ENCODE measurements around the gene LHX1. TPM values are rescaled to one million over a fixed set of nuclear protein-coding genes. Genes with fewer than 3 reads are reported as not detected.

The LHX1 gene
- total and polyA plus RNA-seq, 5 donors, result not detected

DNA sequence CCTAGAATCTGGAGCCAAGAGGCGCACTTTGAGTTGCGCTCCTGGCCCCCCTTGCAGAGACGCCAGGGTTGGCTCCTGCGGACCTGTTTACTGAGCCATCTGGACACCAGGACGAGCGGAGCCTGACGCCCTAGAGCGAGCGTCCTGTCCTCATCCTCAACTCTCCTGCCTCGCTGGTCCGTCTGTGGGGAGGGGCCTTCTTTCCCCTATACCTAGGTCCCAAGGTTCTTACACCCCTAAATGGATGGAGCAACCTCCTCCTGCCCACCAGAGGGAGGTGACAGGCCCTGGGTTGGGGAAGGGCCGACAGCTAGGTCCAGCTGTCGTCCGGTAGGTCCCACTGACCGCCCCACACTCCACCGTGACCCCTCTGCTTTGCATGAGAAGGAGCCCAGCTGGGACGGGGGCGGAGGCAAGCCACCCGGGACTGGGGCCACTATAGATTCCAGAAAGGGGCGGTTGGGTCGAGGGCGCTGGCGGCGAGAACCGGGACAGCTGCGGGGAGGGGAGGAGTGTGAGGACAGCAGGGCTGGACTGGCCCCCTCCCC, 3.1 kb upstream of the LHX1 start:
- intact Hi-C loops (cut with DNase I), result no loop called here
- H3K4me1 ChIP-seq (ENCODE audit: control insufficient read depth, insufficient read depth, low read length), result peaks cover 23% of the 10 kb centered on the region
- DNase-seq (no peak), ATAC-seq (peak in 1 of 2 donors; percentile 9)
- H3K4me3 ChIP-seq (ENCODE audit: low read length), result peak overlapping the region; percentile 5
- H3K9me3 ChIP-seq (ENCODE audit: control insufficient read depth, low read length), result no peaks in the 10 kb centered on the region
- no peak overlapping the region for H3K27ac ChIP-seq (ENCODE audit: low read length)
- H3K27me3 ChIP-seq (ENCODE audit: control insufficient read depth, insufficient read depth), result no peaks in the 10 kb centered on the region
- 4% methylated on average over 26 of the region's 26 CpGs for WGBS

DNA sequence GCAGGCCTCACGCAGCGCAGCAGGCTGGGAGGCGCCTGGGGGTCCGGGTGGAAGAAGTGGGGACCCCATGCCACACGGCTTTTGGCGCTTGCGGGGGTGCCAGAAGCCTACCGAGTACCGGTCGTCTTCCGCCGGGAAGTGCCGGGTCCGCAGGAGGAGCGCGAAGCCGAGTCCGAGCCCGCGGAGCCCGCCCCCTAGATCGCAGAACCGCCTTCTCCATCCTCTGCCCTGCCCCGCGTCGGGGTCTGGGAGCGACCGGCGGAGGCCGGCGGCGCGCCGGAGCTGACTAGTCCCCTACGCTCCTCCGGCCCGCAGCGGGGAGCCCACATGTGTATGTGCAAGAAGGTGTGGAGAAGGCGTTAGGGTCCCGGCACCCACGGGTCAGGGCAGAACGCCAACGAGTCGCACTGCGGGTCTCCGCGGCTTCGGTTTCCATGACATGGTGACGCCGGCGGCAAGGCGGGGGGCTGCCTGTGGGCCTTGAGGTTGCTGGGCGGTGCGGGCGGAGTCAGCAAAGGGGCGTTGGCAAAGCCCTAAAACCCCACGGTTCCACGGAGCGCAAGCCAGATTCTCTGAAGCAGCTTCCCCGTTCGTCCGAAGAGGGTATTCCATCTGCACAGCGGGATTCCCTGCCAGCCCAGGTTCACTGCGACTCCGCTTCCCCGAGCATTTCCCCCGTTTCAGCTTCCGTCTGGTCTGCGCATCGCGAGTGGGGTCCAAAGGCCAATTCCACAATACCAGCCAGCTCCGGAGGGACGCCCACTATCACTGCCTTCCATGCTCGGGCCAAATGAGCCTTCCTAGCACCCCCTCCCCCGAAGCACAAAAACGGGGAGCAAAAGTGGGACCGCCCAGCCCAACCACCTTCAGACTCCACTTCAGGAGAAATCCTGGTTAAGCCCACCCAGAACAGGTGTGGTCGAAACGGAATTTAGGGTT, 2.3 kb upstream of the LHX1 start:
- peak; percentile 17 to 41 for ATAC-seq
- Histone ChIP-seq H3K4me1 (ENCODE audit: control insufficient read depth, insufficient read depth, low read length) (peaks cover 23% of the 10 kb centered on the region), H3K27ac (ENCODE audit: low read length) (no peak overlapping the region), H3K4me3 (ENCODE audit: low read length) (peak overlapping the region; percentile 5), H3K27me3 (ENCODE audit: control insufficient read depth, insufficient read depth) (no peaks in the 10 kb centered on the region), H3K9me3 (ENCODE audit: control insufficient read depth, low read length) (no peaks in the 10 kb centered on the region)
- peak in 1 of 3 donors; percentile 60 for DNase-seq
- WGBS, result 2% methylated on average over 79 of the region's 79 CpGs
- intact Hi-C loops (cut with DNase I), result no loop called here

- intact Hi-C loops (cut with DNase I), result no loop called here
- Histone ChIP-seq H3K27ac (ENCODE audit: low read length) (no peak overlapping the region), H3K4me3 (ENCODE audit: low read length) (no peak overlapping the region), H3K9me3 (ENCODE audit: control insufficient read depth, low read length) (no peaks in the 10 kb centered on the region), H3K4me1 (ENCODE audit: control insufficient read depth, insufficient read depth, low read length) (peaks cover 23% of the 10 kb centered on the region), H3K27me3 (ENCODE audit: control insufficient read depth, insufficient read depth) (no peaks in the 10 kb centered on the region)
- no peak for ATAC-seq
- DNase-seq, result no peak
- WGBS, result 1% methylated on average over 49 of the region's 49 CpGs
These were observed 1.4 kb upstream of the LHX1 start for GRCh38 chr17:36935671-36936454.

GRCh38 chr17:36936455-36937000, 747 bp upstream of the LHX1 start:
- DNase-seq, result no peak
- H3K27me3 ChIP-seq (ENCODE audit: control insufficient read depth, insufficient read depth), result no peaks in the 10 kb centered on the region
- peaks cover 23% of the 10 kb centered on the region for H3K4me1 ChIP-seq (ENCODE audit: control insufficient read depth, insufficient read depth, low read length)
- no peaks in the 10 kb centered on the region for H3K9me3 ChIP-seq (ENCODE audit: control insufficient read depth, low read length)
- no peak for ATAC-seq
- WGBS, result 2% methylated on average over 58 of the region's 58 CpGs
- peak overlapping the region; percentile 26 for H3K4me3 ChIP-seq (ENCODE audit: low read length)
- intact Hi-C loops (cut with DNase I), result no loop called here
- H3K27ac ChIP-seq (ENCODE audit: low read length), result no peak overlapping the region

DNA sequence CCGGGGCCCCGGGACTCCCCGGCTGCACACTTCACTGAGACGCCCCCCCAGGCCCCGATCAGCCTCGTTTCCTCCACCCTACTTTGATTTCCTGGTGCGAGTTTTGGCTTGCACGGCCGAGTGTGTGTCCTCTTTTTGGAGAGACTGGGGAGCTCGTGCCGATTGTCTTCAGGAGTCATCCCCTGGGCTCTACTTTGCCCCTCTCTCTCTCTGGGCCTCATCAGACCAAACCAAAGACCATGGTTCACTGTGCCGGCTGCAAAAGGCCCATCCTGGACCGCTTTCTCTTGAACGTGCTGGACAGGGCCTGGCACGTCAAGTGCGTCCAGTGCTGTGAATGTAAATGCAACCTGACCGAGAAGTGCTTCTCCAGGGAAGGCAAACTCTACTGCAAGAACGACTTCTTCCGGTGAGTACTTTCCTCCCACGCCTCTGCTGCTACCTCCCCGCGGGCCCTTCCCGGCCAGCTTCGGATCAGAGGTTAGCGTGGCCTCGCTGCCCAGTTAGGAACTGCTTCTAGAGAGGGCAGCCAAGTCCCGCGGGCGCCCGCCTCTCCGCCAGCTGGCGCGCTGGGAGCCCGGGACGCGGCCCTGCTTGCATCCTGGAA, 787 bp downstream of the LHX1 start:
- WGBS, result 2% methylated on average over 36 of the region's 36 CpGs
- H3K4me3 ChIP-seq (ENCODE audit: low read length), result peak overlapping the region; percentile 17

DNA sequence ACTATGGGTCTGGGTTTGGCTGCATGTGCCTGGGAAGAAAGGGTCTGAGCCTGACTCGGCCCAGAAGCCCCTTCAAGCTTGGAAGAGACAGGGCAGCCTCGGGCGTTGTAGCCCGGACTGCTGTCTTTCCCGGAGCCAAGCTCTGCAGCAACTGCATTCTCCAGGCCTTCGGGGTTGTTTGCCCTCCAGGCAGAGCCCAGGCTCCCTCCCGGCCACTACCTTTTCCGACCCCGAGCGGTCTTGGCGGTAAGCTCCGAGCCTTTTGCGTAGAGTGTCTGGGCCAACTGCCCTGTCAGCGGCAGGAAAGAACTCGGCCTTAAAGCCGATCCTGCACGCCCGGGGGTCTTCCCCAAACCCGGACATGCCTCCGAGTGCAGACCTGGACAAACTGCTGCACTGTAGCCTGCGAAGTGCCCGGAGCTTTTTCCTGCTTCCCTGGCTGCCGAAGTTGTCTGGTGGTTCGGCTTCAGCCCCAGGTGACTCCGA, 1.3 kb downstream of the LHX1 start:
- H3K9me3 ChIP-seq (ENCODE audit: control insufficient read depth, low read length), result no peaks in the 10 kb centered on the region
- no peak for DNase-seq
- intact Hi-C loops (cut with DNase I), result no loop called here
- 3% methylated on average over 25 of the region's 25 CpGs for WGBS
- H3K4me1 ChIP-seq (ENCODE audit: control insufficient read depth, insufficient read depth, low read length), result peaks cover 18% of the 10 kb centered on the region
- H3K27ac ChIP-seq (ENCODE audit: low read length), result no peak overlapping the region
- ATAC-seq, result no peak
- no peaks in the 10 kb centered on the region for H3K27me3 ChIP-seq (ENCODE audit: control insufficient read depth, insufficient read depth)
- no peak overlapping the region for H3K4me3 ChIP-seq (ENCODE audit: low read length)

More for the DNA sequence above, 787 bp downstream of the LHX1 start:
- no peaks in the 10 kb centered on the region for H3K9me3 ChIP-seq (ENCODE audit: control insufficient read depth, low read length)
- peak in 1 of 3 donors; percentile 48 for DNase-seq
- H3K4me1 ChIP-seq (ENCODE audit: control insufficient read depth, insufficient read depth, low read length), result peaks cover 20% of the 10 kb centered on the region
- intact Hi-C loops (cut with DNase I), result no loop called here
- no peak for ATAC-seq
- no peaks in the 10 kb centered on the region for H3K27me3 ChIP-seq (ENCODE audit: control insufficient read depth, insufficient read depth)
- H3K27ac ChIP-seq (ENCODE audit: low read length), result no peak overlapping the region

DNA sequence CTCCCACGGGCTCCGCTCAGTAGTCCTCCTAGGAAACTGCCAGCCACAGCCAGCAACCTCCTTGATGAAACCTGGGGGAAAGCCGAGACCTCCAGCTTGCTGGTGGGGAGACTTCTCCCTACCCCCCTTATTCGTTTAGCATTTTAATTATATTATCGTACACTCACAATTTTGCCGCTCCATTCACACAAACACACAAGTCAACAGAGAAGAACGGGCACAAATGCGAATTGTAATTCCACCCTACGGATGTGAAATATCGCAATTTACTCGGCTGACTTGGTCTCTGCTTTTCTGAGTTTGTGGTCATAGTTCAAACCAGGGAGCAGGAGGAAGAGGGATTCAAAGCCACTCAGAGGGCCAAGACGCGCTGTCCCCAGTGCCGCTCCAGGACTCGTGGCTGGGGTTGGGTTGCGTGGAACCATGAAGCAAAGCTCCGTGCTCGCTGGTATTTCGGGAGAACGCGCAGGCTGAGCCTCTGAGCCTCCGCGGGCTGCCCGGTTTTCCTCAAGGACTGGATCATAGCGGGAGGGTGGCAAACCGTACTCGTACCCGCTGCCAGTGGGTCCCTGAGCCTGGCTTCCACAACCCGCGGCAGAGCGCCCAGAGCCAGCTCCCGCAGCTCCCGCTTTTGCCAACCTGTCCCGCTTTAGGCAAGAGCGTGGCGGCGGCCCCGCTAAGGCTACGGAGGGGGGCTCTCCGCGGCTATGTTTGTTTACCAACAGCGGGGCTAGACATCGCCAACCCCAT, 2.0 kb downstream of the LHX1 start:
- peaks cover 17% of the 10 kb centered on the region for H3K4me1 ChIP-seq (ENCODE audit: control insufficient read depth, insufficient read depth, low read length)
- ATAC-seq, result no peak
- DNase-seq, result no peak
- H3K9me3 ChIP-seq (ENCODE audit: control insufficient read depth, low read length), result no peaks in the 10 kb centered on the region
- intact Hi-C loops (cut with DNase I), result no loop called here
- no peaks in the 10 kb centered on the region for H3K27me3 ChIP-seq (ENCODE audit: control insufficient read depth, insufficient read depth)
- 7% methylated on average over 43 of the region's 43 CpGs for WGBS
- no peak overlapping the region for H3K4me3 ChIP-seq (ENCODE audit: low read length)
- no peak overlapping the region for H3K27ac ChIP-seq (ENCODE audit: low read length)

- WGBS, result 5% methylated on average over 26 of the region's 26 CpGs
- ATAC-seq (no peak), DNase-seq (no peak)
- no peak overlapping the region for H3K4me3 ChIP-seq (ENCODE audit: low read length)
- no peaks in the 10 kb centered on the region for H3K9me3 ChIP-seq (ENCODE audit: control insufficient read depth, low read length)
- no peaks in the 10 kb centered on the region for H3K27me3 ChIP-seq (ENCODE audit: control insufficient read depth, insufficient read depth)
- intact Hi-C loops (cut with DNase I), result no loop called here
- H3K4me1 ChIP-seq (ENCODE audit: control insufficient read depth, insufficient read depth, low read length), result peaks cover 13% of the 10 kb centered on the region
- H3K27ac ChIP-seq (ENCODE audit: low read length), result no peak overlapping the region
These were observed 2.6 kb downstream of the LHX1 start for GRCh38 chr17:36939802-36940312.

DNA sequence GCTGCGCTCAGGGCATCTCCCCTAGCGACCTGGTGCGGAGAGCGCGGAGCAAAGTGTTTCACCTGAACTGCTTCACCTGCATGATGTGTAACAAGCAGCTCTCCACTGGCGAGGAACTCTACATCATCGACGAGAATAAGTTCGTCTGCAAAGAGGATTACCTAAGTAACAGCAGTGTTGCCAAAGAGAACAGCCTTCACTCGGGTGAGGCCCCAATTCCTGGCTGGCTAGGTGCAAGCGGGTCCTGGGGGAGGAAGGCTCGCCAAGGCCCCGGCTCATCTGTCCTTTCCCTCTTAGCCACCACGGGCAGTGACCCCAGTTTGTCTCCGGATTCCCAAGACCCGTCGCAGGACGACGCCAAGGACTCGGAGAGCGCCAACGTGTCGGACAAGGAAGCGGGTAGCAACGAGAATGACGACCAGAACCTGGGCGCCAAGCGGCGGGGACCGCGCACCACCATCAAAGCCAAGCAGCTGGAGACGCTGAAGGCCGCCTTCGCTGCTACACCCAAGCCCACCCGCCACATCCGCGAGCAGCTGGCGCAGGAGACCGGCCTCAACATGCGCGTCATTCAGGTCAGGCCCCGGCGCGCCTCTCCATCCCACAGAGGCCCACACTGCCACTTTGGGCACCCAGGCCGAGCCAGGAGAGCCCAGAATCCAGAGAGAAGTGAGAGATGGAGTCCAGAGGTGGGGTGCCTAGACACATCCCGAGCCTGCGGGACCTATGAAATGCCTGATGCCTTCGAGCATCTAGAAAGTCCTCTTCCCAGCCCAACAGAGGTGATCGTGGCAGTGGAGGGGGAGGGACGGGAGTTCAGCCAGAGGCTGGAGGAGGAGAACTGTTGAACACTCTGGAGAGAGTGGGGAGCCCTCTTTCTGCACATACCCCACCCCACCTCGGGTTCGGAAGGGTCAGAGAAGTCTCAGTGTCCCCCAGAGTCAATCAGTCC, 3.3 kb downstream of the LHX1 start:
- ATAC-seq (no peak), DNase-seq (no peak)
- Histone ChIP-seq H3K27ac (ENCODE audit: low read length) (no peak overlapping the region), H3K4me1 (ENCODE audit: control insufficient read depth, insufficient read depth, low read length) (peaks cover 13% of the 10 kb centered on the region), H3K27me3 (ENCODE audit: control insufficient read depth, insufficient read depth) (no peaks in the 10 kb centered on the region), H3K9me3 (ENCODE audit: control insufficient read depth, low read length) (no peaks in the 10 kb centered on the region), H3K4me3 (ENCODE audit: low read length) (no peak overlapping the region)
- 11% methylated on average over 52 of the region's 52 CpGs for WGBS
- intact Hi-C loops (cut with DNase I), result no loop called here
